Measurements from ENCODE around the gene TNK2. TPM values are rescaled to one million over a fixed set of nuclear protein-coding genes. Genes with fewer than 3 reads are reported as not detected.
A peak's percentile ranks its signal among the peaks of the same experiment; 100 is the strongest.

TNK2 gene
- total RNA-seq, 4 donors from 2014 or later = 6.1 to 81.2 (median 24.4) TPM

DNA sequence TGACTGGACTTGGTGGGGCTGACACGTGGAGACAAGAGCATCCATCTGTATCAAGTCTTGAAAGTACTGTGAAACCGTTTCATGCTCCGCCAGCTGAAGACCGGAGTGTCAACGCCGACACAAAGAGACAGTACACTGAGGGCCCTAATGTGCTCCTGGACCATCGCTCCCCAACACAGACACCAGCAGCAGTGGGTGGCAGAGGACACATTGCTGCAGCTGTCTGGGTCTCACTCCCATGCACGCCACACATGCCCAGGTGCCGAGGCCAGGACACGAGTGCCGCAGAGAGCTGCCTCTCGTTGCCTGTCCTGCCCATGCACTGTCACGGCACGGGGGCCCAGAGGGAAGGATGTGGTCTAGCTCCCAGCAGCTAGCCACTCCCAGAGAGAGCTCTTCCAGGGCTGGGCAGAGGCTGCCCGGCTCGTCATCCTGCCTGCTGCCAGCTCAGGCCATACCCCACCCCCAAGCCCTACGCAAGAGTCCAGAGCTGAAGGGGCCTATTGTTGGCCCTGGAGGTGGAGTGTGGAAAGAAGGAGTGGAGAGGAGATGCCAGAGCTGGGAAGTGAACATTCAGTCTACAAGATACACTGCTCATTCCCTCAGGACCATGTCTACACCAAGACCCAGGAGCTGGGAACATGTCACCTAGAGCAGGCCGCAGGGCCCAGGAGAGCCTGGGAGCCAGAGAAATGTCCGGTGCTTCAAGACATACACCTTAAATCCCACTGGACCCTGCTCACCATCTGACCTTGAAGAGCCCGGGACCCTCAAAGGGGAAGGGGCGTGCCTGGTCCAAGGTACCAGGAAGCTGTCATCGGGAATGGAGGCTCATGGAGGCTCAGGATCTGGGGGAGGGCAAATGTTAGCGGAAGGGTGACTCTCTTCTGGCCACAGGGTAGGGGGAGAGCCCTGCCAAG, 7.7 kb downstream of the TNK2 start:
- H3K27ac ChIP-seq = no peak overlapping the region
- no peak for TF ChIP-seq POLR2A (IDR thresholded peaks at IDR 0.05)
- TF ChIP-seq, protein P1, sequence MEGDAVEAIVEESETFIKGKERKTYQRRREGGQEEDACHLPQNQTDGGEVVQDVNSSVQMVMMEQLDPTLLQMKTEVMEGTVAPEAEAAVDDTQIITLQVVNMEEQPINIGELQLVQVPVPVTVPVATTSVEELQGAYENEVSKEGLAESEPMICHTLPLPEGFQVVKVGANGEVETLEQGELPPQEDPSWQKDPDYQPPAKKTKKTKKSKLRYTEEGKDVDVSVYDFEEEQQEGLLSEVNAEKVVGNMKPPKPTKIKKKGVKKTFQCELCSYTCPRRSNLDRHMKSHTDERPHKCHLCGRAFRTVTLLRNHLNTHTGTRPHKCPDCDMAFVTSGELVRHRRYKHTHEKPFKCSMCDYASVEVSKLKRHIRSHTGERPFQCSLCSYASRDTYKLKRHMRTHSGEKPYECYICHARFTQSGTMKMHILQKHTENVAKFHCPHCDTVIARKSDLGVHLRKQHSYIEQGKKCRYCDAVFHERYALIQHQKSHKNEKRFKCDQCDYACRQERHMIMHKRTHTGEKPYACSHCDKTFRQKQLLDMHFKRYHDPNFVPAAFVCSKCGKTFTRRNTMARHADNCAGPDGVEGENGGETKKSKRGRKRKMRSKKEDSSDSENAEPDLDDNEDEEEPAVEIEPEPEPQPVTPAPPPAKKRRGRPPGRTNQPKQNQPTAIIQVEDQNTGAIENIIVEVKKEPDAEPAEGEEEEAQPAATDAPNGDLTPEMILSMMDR (IDR thresholded peaks at IDR 0.05) = no peak
- H3K36me3 ChIP-seq = no peaks in the 10 kb centered on the region
- H3K27me3 ChIP-seq = no peaks in the 10 kb centered on the region
- peaks cover 0 to 5% of the 10 kb centered on the region in 2 donors for H3K4me1 ChIP-seq
- DNase-seq = no peak
- H3K9me3 ChIP-seq = no peaks in the 10 kb centered on the region
- intact Hi-C loops (cut with DNase I; ENCODE audit: low total_unique reads) = no loop called here
- H3K4me3 ChIP-seq = no peak overlapping the region

DNA sequence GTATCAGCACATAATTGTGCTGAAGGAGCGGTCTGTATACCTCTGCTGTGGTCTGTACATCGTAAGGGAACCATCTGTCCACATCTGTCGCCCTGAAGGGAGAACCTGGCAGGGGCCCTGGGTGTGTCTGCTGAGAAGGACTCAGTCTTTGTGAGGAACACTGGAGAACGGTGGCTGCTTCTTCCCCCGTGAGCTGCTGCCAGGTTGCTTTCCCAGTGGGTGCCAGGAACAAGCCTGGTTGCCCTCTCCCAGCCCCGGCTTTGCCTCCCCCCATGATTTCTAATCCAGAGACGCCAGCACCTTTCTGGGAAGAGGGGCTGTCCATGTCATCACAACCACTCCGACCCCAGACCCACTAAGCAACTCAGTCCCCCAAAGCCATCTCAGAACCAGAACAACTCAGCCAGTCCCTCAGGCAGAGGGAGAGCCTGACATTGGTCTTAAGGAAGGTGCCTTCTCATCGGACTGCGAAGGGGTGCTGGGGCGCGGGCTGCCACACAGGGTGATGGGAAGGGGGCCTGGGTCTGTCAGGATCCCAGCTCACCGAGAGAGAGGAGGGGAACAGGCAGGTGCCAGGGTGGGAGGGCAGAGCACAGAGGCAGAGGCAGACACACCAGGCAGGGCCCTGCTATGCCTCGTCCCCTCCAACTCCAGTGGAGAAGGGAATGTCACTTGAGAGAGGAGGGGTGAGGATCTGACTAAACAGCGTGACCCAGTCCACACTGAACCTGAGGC, 8.5 kb downstream of the TNK2 start:
- DNase-seq = no peak
- H3K4me3 ChIP-seq = no peak overlapping the region
- no peaks in the 10 kb centered on the region for H3K9me3 ChIP-seq
- intact Hi-C loops (cut with DNase I; ENCODE audit: low total_unique reads) = no loop called here
- peaks cover 0 to 12% of the 10 kb centered on the region in 2 donors for H3K4me1 ChIP-seq
- no peak overlapping the region for H3K27ac ChIP-seq
- TF ChIP-seq, protein P1 (IDR thresholded peaks at IDR 0.05) = no peak
- no peak for TF ChIP-seq POLR2A (IDR thresholded peaks at IDR 0.05)
- no peaks in the 10 kb centered on the region for H3K36me3 ChIP-seq
- no peaks in the 10 kb centered on the region for H3K27me3 ChIP-seq

- Histone ChIP-seq H3K4me3 (no peak overlapping the region), H3K27me3 (no peaks in the 10 kb centered on the region), H3K9me3 (no peaks in the 10 kb centered on the region), H3K4me1 (peaks cover 0 to 23% of the 10 kb centered on the region in 2 donors), H3K36me3 (no peaks in the 10 kb centered on the region), H3K27ac (peak overlapping the region in 1 of 2 donors; percentile 94)
- intact Hi-C loops (cut with DNase I; ENCODE audit: low total_unique reads) = no loop called here
- DNase-seq = no peak
- no peak for TF ChIP-seq POLR2A (IDR thresholded peaks at IDR 0.05)
- TF ChIP-seq, protein P1 (IDR thresholded peaks at IDR 0.05) = no peak
Measured at GRCh38 chr3:195897853-195898415, 10.4 kb downstream of the TNK2 start.

- intact Hi-C loops (cut with DNase I; ENCODE audit: low total_unique reads) = no loop called here
- Histone ChIP-seq H3K36me3 (no peaks in the 10 kb centered on the region), H3K27ac (peak overlapping the region; percentile 86 to 94), H3K9me3 (no peaks in the 10 kb centered on the region), H3K27me3 (no peaks in the 10 kb centered on the region), H3K4me3 (no peak overlapping the region), H3K4me1 (peaks cover 0 to 23% of the 10 kb centered on the region in 2 donors)
- DNase-seq = peak; percentile 64 to 75
- no peak for TF ChIP-seq POLR2A (IDR thresholded peaks at IDR 0.05)
- TF ChIP-seq, protein P1 (IDR thresholded peaks at IDR 0.05) = no peak
Measured at GRCh38 chr3:195897081-195897852, 11.1 kb downstream of the TNK2 start.
